ENCODE data around the gene GOLT1A.

GOLT1A gene

DNA sequence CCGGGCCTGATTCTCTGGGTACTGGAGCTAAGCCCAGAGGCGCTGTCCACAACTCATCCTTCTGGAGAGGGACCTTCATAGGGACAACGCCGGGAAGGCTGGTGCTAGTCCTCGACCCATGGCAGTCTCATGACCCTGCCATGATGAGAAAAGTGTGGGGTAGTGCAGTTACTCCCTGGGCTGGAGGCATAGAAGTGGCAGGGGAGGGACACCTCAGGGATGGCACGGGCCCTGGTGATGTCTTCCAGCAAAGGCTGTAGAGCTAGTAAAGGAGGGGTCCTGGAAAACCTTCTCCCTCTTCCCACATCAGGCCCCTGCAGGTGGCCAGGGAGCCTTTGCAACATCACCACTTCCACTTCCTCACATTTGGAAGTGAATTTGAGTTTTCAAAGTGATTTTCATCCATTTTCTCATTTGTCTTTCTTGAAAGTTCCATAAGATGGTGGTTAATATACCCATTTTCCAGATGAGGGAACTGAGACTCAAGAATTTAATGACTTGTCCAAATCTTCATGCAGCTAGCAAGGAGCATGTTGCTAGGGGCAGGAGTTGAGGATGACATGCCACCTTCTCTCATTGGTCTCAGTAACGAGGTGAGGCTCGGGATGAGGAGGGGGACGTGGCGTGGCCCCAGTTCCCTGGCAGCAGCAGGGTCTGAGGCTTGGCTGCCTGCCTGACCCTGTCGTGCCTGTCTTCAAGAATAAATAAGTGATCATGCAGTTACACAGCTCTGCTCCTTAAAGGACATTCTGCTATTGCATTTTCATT is 3.3 kb upstream of the GOLT1A start:
- no peak for DNase-seq

DNA sequence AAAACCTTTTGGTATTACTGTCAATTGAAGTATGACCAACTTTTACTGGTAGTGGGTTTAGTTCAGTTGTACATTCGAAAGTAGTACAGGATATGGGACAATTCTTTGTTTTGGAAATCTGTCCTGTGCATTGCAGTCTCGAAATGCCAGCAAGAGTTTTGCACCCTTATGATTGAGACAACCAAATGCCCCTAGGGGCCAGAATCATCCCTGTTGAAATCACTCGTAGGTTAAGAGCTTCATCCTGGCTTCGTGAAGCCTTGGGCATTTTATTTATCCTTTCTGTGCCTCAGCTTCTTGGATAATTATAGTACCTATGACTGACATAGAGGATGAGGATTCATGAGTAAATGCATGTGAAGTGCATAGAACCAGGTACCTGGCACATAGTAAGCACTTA is 2.4 kb upstream of the GOLT1A start:
- no peak for DNase-seq

DNA sequence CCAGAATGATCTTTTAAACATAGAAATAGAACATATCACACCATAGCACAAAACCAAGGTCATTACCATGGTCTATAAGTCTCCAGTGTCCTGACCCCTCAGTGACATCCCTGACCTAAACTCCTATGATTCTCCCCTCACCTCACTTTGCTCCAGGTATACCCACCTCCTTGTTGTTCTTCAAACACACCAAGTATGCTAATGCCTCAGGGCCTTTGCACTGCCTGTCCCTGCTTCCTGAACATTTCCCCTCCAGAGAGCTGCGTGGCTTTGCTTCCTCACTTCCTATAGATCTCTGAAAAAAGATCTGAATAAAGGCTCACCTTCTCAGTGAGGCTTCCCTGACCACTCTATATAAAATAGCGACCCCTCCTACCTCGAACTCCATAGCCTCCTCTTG is 1.1 kb downstream of the GOLT1A start:
- DNase-seq: no peak

DNA sequence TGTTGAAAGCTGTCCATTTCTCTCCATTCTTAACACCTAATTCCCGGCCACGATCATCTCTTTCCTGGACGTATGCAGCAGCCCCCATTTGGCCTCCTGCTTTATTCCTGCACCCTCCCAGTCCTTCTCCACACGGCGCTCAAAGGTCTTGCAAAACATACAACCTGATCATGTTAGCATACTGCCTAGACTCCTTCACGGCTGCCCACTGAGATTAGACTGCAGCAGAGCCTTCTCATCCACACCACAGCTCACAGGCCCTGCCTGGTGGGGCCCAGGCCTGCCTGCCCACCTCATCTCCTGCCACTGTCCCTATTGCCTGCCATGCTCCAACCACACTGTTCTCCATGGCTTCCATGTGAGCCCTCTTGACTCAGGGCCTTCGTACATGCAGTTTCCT is 2.7 kb downstream of the GOLT1A start:
- DNase-seq: no peak

DNA sequence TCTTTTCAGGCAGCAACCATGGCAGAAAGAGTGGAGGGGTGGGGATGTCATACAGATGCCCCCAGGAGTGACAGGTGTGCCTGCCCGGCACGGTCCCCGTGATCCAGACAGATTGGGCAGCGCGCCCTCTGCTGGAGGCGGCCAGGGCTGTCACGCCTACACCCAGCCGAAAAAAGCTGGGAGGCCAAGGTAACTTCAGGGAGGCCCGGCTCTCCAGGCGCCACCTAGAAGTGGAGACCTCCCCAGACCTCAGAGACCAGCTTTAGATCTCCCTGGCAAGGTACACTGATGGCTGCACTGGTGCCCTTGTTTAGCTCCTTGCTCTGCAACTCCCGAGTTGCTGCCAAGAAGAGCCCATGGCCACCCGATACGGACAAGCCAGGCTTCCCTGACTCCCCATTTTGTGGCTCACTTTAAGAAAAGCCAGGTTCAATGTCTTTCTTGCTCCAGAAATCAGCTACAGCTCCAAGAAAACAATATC is 6.6 kb downstream of the GOLT1A start:
- DNase-seq: peak; percentile 73

DNA sequence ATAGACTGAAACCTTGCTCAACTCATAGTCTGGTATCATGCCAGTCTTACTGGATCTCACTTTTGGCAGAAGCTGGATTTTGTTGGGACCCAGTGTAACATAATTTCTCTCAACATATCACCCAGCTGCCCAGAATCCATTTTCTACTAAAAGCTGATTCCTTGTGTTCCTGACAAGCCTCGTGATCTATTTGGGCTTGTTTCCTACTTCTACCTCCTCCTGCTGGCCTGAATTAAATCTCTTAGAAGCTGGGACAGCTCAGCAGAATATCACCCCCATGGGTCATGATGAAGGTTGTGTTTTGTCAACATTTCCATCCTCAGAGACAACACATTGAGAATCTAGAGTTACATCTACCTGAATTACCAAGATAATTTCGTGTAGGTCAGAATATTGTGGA is 7.7 kb downstream of the GOLT1A start:
- DNase-seq: no peak

DNA sequence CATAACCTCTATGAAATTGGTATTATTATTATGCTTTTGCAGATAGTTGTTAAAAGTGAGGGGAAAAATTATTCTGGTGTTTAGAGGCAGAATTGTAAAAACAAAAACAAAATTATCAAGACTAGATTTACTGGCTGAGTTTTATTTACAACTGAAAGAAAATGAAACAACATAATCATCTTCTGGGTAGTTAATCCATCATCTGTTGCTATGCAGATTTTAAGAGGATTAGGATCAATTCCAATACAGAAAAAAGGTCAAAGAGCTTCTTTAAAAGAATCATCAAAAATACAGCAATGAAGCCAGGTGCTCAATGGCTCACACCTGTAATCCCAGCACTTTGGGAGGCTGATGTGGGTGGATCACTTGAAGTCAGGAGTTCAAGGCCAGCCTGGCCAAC is 8.3 kb downstream of the GOLT1A start:
- DNase-seq: no peak

DNA sequence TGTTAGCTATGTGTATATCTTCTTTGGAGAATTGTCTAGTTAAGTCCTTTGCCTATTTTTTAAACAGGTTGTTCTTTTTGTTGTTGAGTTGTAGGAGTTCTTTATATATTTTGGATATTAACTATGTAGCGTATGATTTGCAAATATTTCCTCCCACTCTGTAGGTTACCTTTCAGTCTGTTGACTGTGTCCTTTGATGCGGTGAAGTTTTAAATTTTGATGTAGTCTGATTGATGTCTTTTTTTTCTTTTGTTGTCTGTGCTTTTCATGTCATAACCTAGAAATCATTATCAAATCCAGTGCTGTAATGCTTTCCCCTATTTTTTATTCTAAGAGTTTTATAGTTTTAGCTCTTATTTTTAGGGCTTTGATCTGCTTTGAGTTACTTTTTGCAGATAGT is 8.8 kb downstream of the GOLT1A start:
- DNase-seq: no peak

DNA sequence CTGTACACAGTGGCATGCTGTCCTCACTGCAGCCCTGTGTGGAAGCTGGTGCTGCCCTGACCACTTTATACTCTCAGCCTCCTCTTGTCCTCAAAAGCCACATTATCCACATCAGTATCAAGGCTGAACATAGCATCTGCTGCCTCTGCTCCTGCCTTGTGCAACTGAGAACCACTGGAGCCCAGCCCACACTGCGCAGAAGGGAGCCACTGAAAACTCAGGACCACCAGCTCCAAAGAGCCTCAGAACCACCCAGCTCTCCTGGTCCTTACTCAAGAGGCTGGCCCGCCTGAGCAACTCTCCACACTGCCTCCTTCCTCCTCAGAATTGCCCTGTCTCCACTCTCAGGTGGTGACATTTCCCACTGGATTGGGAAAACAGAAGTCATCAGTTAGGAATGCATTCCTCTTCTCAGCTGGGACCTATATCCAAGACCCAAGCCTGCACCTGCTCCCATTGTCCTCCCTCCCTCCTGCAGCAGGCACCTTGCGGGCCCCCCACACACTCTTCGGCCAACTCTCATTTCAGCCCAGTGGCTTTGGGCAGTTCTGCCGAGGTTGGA is 10.5 kb downstream of the GOLT1A start:
- DNase-seq: no peak

DNA sequence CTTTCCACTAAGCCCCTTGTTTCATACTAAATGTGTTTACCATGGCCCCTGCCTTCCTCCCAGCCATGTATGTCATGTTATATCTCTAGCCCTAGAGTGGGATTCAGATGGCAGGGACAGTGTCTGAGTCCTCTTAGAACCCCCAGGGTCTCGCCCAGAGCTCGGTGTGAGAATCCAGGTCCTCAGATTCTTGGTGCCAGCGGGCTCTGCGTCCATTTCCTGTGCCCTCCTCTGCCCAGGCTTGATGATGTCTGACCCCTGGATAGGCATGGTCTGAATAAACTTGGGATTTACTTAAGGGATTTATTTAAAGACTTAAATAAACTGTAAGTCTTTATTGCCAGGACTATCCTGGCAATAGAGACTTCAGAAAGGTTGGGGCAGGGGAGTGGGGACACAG is 11.3 kb downstream of the GOLT1A start:
- DNase-seq: no peak

DNA sequence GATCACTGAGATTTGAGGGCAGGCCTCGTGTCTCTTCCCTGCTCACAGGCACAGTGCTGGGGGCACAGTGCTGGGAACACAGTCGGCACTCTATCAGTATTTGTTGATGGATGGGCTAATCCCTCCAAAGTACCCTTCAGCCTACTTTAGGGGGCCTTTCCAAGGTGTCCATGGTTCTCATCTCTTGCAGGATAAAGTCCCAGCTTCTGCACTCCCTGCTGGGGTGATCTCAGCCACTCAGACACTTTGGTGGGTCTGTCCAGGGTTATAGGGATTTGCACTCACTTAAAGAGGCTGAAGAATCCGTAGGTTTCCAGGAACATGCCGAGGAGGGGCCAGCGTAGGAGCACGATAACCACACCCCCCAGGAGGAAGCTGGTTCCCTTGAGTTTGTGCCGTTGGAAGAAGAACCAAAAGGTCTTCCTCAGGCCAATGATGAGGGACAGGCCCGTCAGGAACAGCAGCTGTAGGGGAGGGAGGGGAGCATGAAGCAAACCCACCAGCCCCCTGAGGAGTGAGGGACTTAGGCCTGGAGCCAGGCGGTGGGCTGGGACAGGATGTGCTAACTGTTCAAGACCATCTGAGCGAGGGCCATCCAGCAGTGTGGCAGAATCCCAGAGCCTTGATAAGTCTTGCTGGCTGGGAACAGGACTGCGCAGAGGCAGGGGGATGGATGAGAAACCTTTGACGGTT is 12.3 kb downstream of the GOLT1A start:
- DNase-seq: no peak

DNA sequence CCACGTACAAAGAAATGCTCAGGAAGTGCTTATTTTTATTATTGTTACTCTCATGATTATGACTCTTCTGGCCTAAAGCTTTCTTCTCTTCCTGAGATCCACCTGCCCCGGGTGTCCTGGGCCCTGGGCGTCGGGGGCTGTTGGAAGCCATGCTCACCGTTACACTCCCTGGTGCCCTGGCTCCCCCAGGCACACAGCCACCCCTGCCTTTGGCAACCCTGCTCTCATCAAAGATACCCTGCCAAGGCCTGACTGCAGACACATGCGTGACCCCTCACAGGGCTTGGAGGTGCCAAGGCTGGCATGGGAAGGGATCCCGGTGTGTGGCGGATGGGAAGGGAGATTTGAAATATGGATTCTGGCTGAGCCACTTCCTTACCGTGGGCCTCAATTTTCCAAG is 14.2 kb downstream of the GOLT1A start:
- DNase-seq: no peak

DNA sequence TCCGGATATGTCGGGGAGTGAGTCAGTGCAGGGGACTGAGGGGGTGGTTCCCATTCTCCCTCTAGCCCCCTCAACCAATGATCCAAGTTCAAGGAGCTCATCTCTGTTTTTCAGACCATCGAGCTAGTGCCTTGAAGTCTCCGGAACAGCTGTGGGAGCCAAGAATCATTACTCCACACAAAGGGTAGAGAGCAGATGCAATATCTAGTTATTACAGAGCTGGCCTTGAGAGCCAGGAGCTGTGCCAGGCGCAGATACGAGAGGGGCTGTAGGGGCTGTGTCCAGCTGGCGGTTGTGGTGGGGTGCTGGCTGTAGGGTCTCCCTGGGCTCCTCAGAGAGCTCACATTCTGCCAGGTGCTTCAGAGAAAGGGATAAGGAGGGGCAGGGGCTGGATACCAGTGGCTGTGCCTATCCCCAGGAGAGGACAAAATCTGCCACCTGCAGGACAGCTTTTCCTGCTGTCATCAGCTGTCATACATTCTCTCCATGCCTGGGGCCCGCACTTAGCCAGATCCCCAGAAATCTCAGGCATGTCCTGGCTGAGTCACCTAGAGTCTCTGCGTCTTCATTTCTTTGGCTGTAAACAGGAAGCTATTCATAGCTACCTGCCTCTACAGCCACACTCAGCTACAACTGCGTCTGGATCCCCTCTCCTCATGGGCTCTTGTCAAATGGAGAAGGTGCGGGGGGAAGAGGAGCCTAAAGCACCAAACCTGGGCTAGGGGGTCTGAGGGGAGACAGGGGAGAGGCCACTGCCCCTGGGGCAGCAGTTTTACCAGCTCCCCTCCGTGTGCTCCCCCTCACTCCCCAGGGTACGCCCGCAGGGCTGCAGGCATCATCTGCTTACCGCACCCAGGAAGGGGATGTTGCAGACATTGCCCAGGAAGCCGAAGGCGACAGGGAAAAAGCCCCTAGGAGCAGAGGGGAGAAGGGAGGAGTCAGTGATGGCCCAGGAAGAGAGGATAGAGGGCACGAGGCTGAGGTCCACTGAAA is 15.1 kb downstream of the GOLT1A start:
- DNase-seq: no peak

DNA sequence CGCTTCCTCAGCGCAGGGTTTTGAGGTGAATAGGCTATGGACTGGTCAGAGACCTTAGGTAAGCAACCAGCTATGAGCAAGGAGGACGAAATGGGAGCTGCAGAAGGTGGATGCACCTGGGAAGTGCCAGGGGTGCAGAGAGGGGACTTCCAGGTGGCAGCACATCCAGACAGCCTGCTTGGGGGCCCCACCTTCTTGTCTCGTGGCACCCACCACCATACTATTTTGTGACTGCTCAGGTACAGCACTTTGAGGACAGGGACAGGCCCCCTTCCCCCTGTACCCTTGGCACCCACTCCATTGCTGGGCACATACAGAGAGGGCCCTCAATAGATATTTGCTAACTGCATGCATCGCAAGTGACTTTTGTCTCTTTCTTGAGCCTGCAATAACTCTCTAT is 16.7 kb downstream of the GOLT1A start:
- no peak for DNase-seq

DNA sequence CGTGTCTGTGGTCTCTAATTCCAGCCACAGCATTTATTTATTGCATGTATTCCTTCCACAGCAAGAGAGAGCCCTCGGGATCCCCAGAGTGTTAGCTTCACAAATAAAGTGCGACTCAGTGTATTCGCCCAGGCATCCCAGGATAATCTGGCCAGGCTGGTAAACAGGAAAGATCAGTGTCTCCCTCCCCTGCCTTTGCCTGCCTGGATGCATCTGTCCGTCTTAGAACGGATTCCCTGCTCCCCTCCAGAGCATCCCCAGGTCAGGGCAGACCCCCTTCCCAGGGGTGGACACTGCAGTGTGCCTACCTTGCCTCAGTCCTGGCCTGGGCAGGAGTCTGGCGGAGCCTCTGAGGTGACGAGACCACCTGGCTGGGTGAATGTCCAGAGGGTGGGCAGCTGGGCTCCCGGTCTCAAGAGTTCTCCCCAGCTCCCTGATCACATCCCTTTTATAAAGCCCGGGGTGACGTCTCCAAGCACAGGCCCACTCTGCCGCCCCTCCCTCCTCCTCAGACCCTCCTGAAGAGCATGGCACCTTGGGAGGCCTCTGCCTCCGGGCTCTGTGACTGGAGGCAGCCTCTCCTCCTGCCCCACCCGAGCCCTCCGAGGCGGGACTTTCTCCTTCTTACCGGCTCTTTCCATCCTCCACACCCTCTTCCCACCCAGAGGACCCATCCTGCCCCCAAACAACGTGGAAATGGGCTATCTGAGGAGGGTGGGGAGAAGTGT is 17.6 kb downstream of the GOLT1A start, which contains the start of gene KISS1:
TSS of gene KISS1 (minus strand) at position 424 of the 728 bp plus-strand sequence. CDS start 3,615 bp downstream, outside the sequence.
- DNase-seq: no peak

DNA sequence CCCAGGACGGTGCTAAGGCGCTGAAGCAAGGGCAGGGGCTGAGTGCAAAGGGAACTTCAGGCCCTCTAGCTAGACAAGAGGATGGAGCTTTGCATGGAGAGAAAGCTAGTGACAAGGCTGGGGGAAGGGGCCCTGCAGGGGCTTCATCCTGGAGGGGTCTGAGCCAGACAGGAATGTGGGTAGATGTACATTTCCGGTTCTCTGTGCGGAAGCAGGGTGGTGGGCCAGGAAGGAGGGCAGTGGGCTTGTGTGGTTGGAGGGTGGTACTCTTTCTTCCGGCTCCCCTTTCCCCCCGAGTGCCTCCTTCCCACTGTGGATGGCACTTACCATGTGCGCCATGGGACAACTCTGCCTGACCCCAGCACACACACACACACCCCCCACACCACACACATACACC is 19.0 kb downstream of the GOLT1A start:
- DNase-seq: no peak

DNA sequence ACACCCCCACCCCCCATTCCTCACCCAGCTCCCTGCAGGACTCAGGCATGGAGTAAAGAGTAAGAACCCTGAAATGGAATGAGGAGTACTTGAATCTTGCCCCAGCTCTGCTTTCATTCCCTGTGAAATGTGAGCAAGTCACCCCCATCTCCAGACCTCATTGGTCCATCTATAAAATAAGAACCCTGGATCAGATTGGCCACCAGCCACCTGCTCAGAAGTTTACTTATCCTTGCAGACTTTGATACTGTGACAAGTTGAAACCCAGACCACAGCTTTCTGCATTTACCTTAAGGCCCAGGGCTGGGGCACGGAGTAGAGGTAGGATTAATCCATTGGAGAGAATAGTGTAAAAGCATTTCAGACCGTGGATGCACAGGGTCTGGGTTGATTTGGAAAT is 19.7 kb downstream of the GOLT1A start:
- DNase-seq: no peak

DNA sequence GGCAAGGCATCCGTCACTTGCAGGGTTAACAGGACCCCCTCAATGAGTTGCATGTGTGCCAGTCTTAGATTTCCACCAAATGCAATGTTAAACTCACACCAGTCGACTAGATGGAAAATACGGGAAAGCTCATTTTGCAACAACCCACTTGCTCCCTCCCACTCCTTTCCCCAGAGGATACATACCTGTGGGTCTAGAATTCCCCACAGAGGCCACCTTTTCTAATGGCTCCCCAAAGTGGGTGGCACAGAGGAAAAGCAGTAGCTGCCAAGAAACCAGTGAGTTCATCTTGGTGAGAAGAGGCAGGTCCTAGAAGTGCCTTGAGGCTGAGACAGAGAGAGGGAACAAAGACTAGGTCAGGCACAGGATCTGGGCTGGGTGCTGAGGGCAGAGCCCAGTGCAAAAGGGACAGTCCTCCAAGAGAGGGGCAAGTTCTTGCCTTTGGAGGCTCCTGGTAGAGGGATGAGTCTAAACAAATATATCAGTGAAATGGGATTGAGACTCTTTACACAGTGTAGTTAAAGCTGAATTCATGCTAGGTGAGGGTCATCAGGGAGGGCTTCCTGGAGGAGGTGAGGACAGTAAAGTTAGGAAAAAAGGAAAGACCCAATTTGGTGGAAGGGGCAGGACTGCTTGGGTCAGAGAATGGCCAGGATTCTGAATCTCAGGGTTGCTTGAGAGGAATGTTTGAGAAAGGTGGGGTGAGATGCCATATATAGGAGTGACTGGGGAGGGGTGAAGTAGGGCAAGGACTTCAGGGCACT is 21.0 kb downstream of the GOLT1A start:
- DNase-seq: no peak

DNA sequence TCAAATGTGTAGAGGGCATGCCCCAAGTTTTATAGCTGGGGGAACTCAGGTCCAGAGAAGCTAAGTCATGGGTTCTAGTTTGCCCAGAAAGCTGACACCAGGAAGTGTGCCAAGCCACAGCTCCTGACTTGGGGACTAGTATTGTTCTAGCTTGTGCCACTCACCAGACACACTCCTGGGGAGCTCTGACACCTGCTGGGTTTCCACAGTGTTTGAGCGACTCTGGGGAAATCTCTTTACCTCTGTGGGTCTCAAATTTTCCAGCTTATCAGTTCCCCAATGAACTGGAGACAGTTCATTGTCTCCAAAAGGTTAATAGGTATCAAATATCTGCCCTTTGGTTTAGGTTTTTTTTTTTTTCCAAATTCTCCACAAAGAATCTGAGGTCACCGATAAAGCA is 21.7 kb downstream of the GOLT1A start:
- DNase-seq: no peak

DNA sequence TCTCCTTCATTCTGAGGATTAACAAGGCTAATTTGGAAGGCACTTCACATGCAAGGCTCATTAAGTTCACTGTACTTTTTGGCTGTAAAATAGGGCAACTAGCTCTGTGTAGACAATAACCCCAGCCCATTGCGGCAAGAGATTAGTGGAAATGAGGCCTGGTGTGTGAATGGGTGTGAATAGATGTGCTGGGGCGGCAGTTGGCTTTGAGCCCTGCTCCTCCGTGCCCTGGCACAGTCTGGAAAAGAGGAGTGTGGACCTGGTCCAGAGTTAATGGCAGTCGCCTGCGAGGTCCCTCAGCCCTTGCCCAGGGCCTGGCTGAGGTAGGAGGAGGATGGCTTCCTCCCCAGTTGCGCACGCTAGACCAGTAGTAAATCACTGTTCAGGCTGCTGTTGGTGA is 22.3 kb downstream of the GOLT1A start:
- DNase-seq: no peak
